SKM-1 (cell line): ENCODE results near the gene ZNF316.

Experiments
- DNase-seq: peaks from one replicate; lab custom pipeline; 2025; ENCODE audit not compliant: unreplicated experiment; lab: John Stamatoyannopoulos, UW

The ZNF316 gene

GRCh38 chr7:6636741-6637543 is at the start of gene ZNF316:
Gene ZNF316 (plus strand): TSS chr7:6637318. CDS start chr7:6642410, 5,092 bp downstream.
- DNase-seq, result no peak

DNA sequence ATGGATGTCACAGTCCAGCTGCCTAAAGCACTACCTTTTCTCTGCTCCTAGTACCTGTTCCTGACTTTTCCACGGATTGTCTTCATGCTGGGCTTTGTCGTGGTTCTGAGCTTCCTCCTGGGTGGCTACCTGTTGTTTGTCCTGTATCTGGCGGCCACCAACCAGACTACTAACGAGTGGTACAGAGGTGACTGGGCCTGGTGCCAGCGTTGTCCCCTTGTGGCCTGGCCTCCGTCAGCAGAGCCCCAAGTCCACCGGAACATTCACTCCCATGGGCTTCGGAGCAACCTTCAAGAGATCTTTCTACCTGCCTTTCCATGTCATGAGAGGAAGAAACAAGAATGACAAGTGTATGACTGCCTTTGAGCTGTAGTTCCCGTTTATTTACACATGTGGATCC is 48.6 kb upstream of the ZNF316 start:
- no peak for DNase-seq

DNA sequence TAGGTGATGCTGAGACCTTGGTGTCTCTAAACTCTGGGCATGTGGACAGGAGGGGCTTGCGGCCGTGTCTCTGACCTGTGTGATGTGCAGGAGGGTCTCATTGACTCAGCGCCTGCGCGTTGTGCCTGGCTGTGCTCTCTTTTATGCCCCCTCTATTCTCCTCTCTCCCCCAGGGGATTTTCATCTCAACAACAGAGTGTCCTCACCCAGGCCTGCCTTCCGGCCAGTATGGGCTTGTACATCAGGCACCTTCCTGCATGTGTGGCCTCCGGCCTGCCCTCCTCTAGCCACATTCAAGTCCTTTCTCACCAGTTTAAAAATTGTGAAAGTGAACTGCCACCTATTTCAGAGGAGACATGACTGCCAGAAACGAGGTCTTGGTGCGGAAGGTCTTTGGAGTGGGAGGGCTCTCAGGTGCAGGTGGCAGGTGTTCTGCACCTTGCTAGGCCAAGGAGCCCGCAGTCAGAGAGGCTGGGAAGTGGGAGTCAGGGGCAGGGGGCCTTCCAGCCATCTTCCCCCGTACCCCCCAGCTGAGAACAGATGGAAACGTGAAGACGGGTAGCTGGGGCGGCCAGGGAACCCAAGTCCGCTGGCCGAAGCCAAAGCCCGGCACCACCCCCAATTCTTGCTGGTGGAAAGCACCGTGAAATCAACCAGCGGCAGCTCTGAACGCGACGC is 47.8 kb upstream of the ZNF316 start:
- no peak for DNase-seq

GRCh38 chr7:6589829-6590644 is 47.1 kb upstream of the ZNF316 start, which contains the start of gene INTS15:
Gene INTS15 (plus strand): TSS chr7:6590021. CDS start chr7:6590284, 263 bp downstream.
- peak; percentile 50 for DNase-seq

- DNase-seq, result no peak
These were observed 46.4 kb upstream of the ZNF316 start for GRCh38 chr7:6590645-6591110.

DNA sequence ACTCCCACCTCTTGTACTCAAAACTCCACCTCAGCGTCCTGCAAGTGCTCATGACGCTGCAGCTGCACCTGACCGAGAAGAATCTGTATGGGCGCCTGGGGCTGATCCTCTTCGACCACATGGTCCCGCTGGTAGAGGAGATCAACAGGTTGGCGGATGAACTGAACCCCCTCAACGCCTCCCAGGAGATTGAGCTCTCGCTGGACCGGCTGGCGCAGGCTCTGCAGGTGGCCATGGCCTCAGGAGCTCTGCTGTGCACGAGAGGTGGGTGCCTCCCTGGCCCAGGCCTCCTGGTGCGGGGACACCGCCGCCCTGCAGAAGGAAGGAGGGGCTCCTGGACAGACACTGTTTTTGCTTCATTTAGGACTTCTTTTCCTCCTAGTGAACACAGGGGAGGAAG is 37.0 kb upstream of the ZNF316 start:
- DNase-seq, result no peak

GRCh38 chr7:6604458-6604857 is 32.7 kb upstream of the ZNF316 start:
- DNase-seq, result no peak

- no peak for DNase-seq
These were observed 30.1 kb upstream of the ZNF316 start for GRCh38 chr7:6606866-6607583.

DNA sequence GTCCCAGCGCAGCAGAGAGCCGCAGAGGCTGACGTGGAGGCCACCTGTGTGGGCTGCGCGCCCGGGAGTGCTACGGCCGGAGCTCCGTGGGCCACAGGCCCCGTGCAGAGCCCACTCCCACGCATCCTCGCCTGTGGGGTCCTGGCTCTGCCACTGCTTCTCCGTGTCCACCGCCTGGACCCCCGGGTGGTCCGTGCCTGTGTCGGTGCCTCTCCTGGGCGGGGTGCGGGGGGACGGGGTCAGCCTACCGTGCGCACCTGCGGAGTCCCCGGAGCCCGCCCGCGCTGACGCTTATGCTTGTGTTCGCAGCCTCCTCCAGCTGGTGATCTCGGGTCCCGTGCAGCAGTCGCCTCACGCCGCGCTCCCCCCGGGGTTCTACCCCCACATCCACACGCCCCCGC is 29.5 kb upstream of the ZNF316 start:
- DNase-seq, result no peak

- no peak for DNase-seq
These were observed 29.0 kb upstream of the ZNF316 start for GRCh38 chr7:6608081-6608480.

DNA sequence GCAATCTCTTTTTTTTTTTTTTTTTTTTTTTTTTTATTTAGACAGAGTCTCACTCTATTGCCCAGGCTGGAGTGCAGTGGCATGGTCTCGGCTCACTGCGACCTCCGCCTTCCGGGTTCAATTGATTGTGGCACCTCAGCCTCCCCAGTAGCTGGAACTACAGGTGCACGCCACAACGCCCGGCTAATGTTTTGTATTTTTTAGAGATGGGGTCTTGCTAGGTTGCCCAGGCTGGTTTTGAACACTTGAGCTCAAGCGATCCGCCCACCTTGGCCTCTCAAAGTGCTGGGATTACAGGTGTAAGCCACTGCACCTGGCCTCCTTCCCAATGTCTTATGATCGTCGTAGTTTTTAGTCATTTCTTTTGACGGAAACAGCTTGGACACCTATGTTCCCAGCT is 28.3 kb upstream of the ZNF316 start:
- DNase-seq, result no peak

DNA sequence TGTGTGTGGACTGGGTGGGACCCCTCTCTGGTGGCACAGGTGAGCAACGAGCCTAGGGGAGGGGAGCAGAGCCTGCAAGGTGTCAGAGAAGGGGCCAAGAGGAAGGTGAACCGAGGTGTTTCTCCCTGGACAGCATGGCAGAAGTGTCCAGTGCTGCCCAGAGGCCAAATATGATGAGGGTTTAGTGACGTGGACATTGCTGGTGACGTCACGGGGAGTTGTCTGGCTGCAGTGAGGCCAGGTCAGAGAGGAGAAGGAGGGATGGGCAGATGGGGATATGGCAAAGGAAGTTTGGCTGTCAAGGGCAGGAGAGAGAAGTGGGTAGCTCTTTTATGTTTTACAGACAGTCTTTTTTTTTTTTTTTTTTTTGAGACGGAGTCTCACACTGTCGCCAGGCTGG is 24.3 kb upstream of the ZNF316 start:
- DNase-seq, result no peak

GRCh38 chr7:6613706-6614105 is 23.4 kb upstream of the ZNF316 start:
- no peak for DNase-seq

DNA sequence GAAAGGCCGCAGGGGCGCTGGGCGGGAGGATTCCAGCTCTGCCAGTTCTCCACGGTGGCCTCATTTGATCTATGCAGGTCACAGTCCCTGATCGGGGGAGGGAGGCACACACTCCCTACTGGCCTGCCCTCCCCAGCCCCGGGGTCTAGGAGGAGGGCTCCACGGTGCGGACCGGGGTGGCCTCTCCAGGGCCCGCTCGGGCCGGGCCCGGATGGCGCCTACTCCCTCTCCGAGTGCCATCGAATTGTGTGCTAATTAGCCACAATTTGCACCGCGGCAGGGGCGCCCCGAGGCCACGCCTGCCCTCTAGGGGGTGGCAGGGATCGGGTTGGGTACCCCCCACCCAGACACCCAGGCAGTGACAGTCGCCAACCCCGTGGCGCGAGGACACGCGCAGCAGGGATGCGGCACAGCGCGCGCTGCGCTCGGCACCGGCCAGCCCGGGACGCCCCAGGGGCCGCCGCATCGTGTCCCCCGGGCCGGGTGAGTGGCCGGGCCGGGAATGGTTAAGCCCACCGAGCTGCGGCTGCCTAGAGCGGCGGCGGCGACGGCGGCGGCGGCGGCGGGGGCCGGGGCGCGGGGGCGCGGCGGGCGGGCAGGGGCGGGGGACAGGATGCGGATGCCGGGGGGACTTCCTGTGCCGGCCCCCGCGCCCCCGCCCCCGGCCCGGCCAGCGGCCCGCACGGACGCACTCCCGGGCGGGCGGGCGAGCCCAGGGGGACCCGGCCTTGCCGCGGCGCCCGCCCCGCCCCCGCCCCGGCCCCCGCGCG is 22.0 kb upstream of the ZNF316 start, which contains the start of gene ZNF853:
Gene ZNF853 (plus strand): TSS at position 658 of the 770 bp plus-strand sequence. CDS start 565 bp downstream, outside the sequence.
- DNase-seq, result no peak

DNA sequence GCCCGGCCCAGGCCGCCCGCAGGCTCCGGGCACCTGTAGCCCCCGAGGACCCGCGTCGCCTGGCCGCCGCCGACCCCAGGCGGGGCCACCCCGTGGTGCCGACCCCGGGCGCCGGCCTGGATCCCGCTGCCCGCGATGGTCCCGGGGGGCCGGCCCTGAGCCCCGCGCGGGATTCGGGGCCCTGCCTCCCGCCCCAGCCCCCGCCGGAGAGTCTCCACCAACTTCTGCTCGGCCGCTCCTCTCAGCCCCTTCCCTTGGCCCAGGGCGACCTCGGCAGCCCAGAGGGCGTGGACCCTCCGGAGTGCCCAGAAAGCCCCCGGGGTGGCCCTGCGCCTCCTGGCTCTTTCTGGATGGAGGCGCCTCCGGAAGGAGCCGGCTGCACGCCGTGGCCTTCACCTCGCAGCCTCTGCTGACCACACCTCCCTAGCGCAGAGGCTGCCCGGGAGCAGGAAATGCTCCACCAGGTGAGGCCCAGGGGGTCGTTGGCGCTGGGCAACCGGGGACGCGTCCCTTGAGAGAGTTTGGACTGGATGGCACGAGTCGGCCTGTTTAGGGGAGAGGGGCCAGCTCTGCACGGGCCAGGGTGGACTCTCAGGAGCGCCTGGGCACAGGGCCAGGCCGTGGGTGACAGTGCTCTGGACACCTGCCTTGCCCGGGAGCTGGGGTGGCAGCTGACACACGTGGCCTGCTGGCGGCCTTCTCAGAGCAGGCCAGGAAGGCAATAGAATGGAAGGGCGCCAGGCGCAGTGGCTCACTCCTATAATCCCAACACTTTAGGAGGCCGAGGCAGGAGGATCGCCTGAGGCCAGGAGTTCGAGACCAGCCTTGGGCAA is 21.2 kb upstream of the ZNF316 start:
- DNase-seq, result no peak

GRCh38 chr7:6616854-6617643 is 20.1 kb upstream of the ZNF316 start:
- no peak for DNase-seq

GRCh38 chr7:6618621-6619020 is 18.5 kb upstream of the ZNF316 start:
- DNase-seq, result no peak

- no peak for DNase-seq
These were observed 17.2 kb upstream of the ZNF316 start for GRCh38 chr7:6619961-6620360.
